MM.1S (cell line): ENCODE measurements around the gene GALNT10.
A peak's percentile ranks its signal among the peaks of the same experiment; 100 is the strongest.

Source experiments
- DNase-seq: peaks from one replicate; pipeline ENCODE4 v3.0.0-alpha.2; 2015
- H2AFZ ChIP-seq: fragments of 300-600 bp; sonication (generic); 2 replicates; pipeline ENCODE4 v1.6.0; 2016; ENCODE audit warnings: antibody characterized with exemption, low read length
- H3F3A ChIP-seq: fragments of 300-600 bp; sonication (generic); 2 replicates; pipeline ENCODE4 v1.6.1; 2016; ENCODE audit warnings: mild to moderate bottlenecking, antibody characterized with exemption, low read length, moderate library complexity, mixed read lengths; ENCODE audit not compliant: insufficient read depth
- H3K27ac ChIP-seq: fragments of 300-600 bp; sonication (generic); 2 replicates; pipeline ENCODE4 v1.5.1; 2016; ENCODE audit warnings: mild to moderate bottlenecking, low read length
- H3K27me3 ChIP-seq: fragments of 300-600 bp; sonication (generic); replicated peaks from 2 replicates; pipeline ENCODE4 v1.6.0; 2016; ENCODE audit warnings: low read length; ENCODE audit not compliant: insufficient read depth
- H3K36me3 ChIP-seq: fragments of 300-600 bp; sonication (generic); replicated peaks from 2 replicates; pipeline ENCODE4 v1.6.1; 2016; ENCODE audit warnings: mild to moderate bottlenecking, low read length, mixed read lengths; ENCODE audit not compliant: insufficient read depth
- H3K4me1 ChIP-seq: fragments of 300-600 bp; sonication (generic); 2 replicates; pipeline ENCODE4 v1.6.1; 2016; ENCODE audit warnings: low read length, mixed read lengths
- H3K4me2 ChIP-seq: fragments of 300-600 bp; sonication (generic); 2 replicates; pipeline ENCODE4 v1.6.0; 2016; ENCODE audit warnings: low read depth, low read length
- H3K4me3 ChIP-seq: fragments of 300-600 bp; sonication (generic); 2 replicates; pipeline ENCODE4 v1.5.1; 2016; ENCODE audit warnings: low read length, mixed read lengths
- H3K79me2 ChIP-seq: fragments of 300-600 bp; sonication (generic); 2 replicates; pipeline ENCODE4 v1.6.1; 2016; ENCODE audit warnings: mixed run types, low read length, mixed read lengths
- H3K9ac ChIP-seq: fragments of 300-600 bp; sonication (generic); 2 replicates; pipeline ENCODE4 v1.6.1; 2016; ENCODE audit warnings: low read length, mixed read lengths
- H3K9me2 ChIP-seq: fragments of 300-600 bp; sonication (generic); replicated peaks from 2 replicates; pipeline ENCODE4 v1.6.1; 2016; ENCODE audit warnings: mild to moderate bottlenecking, low read length, mixed read lengths; ENCODE audit not compliant: insufficient read depth
- H3K9me3 ChIP-seq: fragments of 300-600 bp; sonication (generic); replicated peaks from 2 replicates; pipeline ENCODE4 v1.6.1; 2016; ENCODE audit warnings: mild to moderate bottlenecking, low read length, mixed read lengths; ENCODE audit not compliant: insufficient read depth
- H4K20me1 ChIP-seq: fragments of 300-600 bp; sonication (generic); 2 replicates; pipeline ENCODE4 v1.6.1; 2016; ENCODE audit warnings: mild to moderate bottlenecking, low read length, moderate library complexity, mixed read lengths; ENCODE audit not compliant: insufficient read depth
- EZH2 ChIP-seq: fragments of 300-600 bp; sonication (generic); optimal IDR thresholded peaks from 2 replicates; pipeline ENCODE3; 2017; ENCODE audit warnings: low read depth, mild to moderate bottlenecking, antibody characterized with exemption, low read length, mixed read lengths
- EZH2phosphoT487 ChIP-seq: fragments of 300-600 bp; sonication (generic); IDR thresholded peaks from 2 replicates; pipeline ENCODE4 v1.6.1; 2018; ENCODE audit warnings: antibody characterized with exemption, low read length
- TF ChIP-seq, protein P1 (sequence below): fragments of 300-600 bp; sonication (generic); IDR thresholded peaks from 2 replicates; pipeline ENCODE4 v1.5.1; 2016; ENCODE audit warnings: antibody characterized with exemption, low read length, mixed read lengths

Gene GALNT10

DNA sequence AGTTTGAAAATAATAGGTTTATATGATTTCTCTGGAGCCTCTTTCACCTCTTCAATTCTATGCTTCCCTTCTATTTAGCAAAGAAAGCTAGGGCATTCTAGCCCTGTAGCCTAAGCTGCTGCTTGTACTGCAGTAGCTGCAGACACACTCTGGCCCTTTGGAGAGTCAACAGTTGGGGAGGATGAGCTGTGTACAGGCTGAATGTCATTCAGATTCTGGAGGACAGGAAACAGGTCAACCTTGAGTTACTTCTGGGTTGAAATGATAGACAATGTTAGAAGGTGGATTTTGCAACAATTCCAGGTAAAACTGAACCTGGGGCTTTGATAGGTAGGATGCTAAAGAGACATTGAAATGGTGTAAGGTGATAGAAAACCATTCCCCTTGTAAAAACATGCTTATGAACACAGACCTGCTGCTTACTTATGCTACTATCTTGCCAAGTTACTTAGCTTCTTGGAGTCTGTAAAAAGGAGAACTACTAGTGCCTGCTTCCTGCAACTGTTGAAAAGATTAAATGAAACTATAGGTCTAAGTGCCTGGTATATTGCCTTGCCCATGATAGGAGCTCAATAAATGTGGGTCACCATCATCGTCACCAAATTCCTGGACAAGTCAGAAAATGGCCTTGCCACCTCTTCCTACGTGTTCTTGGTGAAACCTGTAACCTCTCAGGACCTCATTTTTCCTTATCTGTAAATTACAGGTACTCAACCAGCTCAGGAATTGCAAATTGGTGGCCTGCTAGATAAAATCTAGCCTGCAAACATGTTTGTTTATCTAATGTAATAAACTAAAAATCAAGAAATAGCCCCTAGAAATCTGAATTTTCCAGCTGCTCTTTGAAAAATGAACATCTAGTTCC, 83.7 kb downstream of the GALNT10 start:
- Histone ChIP-seq H3K9me2 (no peaks in the 10 kb centered on the region), H3K4me1 (peaks cover 76% of the 10 kb centered on the region), H3K4me3 (no peak overlapping the region), H2AFZ (no peak overlapping the region), H3K27ac (peak overlapping the region; percentile 95), H3K9me3 (no peaks in the 10 kb centered on the region), H4K20me1 (no peaks in the 10 kb centered on the region), H3F3A (peaks cover 46% of the 10 kb centered on the region), H3K79me2 (0 out of 2 replicates have a peak, but pooled peaks cover 16% of the 10 kb centered on the region), H3K9ac (peak overlapping the region; percentile 65; the same call in 1 of the 2 replicates), H3K36me3 (no peaks in the 10 kb centered on the region), H3K27me3 (no peaks in the 10 kb centered on the region), H3K4me2 (peak overlapping the region; percentile 93)
- no peak for DNase-seq
- no peak for TF ChIP-seq EZH2phosphoT487

DNA sequence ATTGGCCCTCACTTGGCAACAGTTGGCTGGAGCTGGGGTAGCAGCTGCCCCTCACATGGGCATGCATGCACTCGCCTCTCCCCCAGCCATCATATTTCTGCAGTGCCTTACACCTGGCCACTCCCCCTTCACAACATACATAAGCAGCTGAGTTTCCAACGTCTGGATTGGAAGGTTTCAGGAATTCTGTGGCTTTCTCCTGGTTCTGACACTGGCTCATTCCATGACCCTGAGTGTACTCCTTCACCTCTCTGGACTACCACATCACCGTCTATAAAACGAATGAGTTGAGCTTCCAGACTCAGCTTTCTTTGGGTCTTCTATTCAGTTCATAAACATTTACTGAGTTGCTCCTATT, 84.3 kb downstream of the GALNT10 start:
- Histone ChIP-seq H2AFZ (no peak overlapping the region), H4K20me1 (no peaks in the 10 kb centered on the region), H3K27ac (no peak overlapping the region), H3K9ac (no peak overlapping the region), H3F3A (peaks cover 46% of the 10 kb centered on the region), H3K4me3 (no peak overlapping the region), H3K4me2 (no peak overlapping the region), H3K27me3 (no peaks in the 10 kb centered on the region), H3K9me2 (no peaks in the 10 kb centered on the region), H3K9me3 (no peaks in the 10 kb centered on the region), H3K79me2 (0 out of 2 replicates have a peak, but pooled peaks cover 16% of the 10 kb centered on the region), H3K4me1 (peaks cover 76% of the 10 kb centered on the region), H3K36me3 (no peaks in the 10 kb centered on the region)
- TF ChIP-seq EZH2phosphoT487, result no peak
- TF ChIP-seq, protein P1, sequence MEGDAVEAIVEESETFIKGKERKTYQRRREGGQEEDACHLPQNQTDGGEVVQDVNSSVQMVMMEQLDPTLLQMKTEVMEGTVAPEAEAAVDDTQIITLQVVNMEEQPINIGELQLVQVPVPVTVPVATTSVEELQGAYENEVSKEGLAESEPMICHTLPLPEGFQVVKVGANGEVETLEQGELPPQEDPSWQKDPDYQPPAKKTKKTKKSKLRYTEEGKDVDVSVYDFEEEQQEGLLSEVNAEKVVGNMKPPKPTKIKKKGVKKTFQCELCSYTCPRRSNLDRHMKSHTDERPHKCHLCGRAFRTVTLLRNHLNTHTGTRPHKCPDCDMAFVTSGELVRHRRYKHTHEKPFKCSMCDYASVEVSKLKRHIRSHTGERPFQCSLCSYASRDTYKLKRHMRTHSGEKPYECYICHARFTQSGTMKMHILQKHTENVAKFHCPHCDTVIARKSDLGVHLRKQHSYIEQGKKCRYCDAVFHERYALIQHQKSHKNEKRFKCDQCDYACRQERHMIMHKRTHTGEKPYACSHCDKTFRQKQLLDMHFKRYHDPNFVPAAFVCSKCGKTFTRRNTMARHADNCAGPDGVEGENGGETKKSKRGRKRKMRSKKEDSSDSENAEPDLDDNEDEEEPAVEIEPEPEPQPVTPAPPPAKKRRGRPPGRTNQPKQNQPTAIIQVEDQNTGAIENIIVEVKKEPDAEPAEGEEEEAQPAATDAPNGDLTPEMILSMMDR, result no peak
- TF ChIP-seq EZH2, result no peak
- DNase-seq, result no peak

DNA sequence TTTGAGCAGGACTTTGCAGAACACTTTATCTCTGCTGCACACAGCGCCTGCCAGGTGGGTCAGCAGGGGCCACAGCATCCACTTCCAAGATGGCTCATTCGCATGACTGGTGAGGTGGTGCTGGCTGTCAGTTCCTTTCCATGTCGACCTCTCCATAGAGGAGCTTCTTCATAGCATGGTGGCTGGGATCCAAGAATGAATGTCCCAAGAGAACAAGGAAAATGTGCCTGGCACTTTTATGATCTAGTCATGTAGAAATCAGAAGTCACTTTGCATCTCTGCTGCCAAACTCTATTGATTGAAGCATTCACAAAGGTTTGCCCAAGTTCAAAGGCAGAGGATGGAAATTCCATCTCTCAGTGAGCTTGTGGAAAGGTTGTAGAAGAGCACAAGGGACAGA, 85.0 kb downstream of the GALNT10 start:
- TF ChIP-seq, protein P1, result no peak
- TF ChIP-seq EZH2 (no peak), EZH2phosphoT487 (no peak)
- H3K9ac ChIP-seq, result no peak overlapping the region
- H4K20me1 ChIP-seq, result no peaks in the 10 kb centered on the region
- peaks cover 46% of the 10 kb centered on the region for H3F3A ChIP-seq
- H3K36me3 ChIP-seq, result no peaks in the 10 kb centered on the region
- H3K9me2 ChIP-seq, result no peaks in the 10 kb centered on the region
- H3K9me3 ChIP-seq, result no peaks in the 10 kb centered on the region
- no peak overlapping the region for H3K4me2 ChIP-seq
- H3K27ac ChIP-seq, result no peak overlapping the region
- H3K4me3 ChIP-seq, result no peak overlapping the region
- peaks cover 76% of the 10 kb centered on the region for H3K4me1 ChIP-seq
- no peaks in the 10 kb centered on the region for H3K27me3 ChIP-seq
- H3K79me2 ChIP-seq, result 0 out of 2 replicates have a peak, but pooled peaks cover 16% of the 10 kb centered on the region
- H2AFZ ChIP-seq, result no peak overlapping the region
- DNase-seq, result no peak
